Gastroesophageal sphincter (tissue), 4 donors: Measurements from ENCODE around the gene BLOC1S1. TPM values are rescaled to one million over a fixed set of nuclear protein-coding genes. Genes with fewer than 3 reads are reported as not detected.

Source experiments
- ATAC-seq: fragments of 150-250 bp; one replicate; pipeline ENCODE4 v1.9.1; 2016; ENCODE audit warnings: mild to moderate bottlenecking, moderate library complexity
- H3K27ac ChIP-seq, 4 donors: fragments of 200-600 bp; sonication (generic) in 3 of 4; 1 replicate in 3 of 4; 2 replicates in 1 of 4; pipeline ENCODE4 v1.5.1; 2016 to 2019
- H3K27me3 ChIP-seq: fragments of 200-600 bp; sonication (generic); one replicate; pipeline ENCODE4 v1.5.1; 2019
- H3K36me3 ChIP-seq, 2 donors: fragments of 200-600 bp; sonication (generic); one replicate each; pipeline ENCODE4 v1.5.1; 2019; ENCODE audit warnings: control low read depth in 1 of 2
- H3K4me1 ChIP-seq, 3 donors: fragments of 200-600 bp; sonication (generic); 1 replicate in 2 of 3; 2 replicates in 1 of 3; pipeline ENCODE4 v1.5.1; 2016 to 2019; ENCODE audit warnings: control low read depth in 2 of 3
- H3K4me3 ChIP-seq, 2 donors: fragments of 200-600 bp; sonication (generic); one replicate each; pipeline ENCODE4 v1.5.1; 2019; ENCODE audit warnings: mild to moderate bottlenecking in 1 of 2, moderate library complexity in 1 of 2
- H3K9me3 ChIP-seq, 3 donors: fragments of 200-600 bp; sonication (generic); one replicate each; pipeline ENCODE4 v1.5.1; 2017 to 2019; ENCODE audit warnings: control low read depth in 2 of 3
- CTCF ChIP-seq, 4 experiments: fragments of 200-600 bp in 2 of 4; fragments of 450-650 bp in 2 of 4; sonication (generic) in 1 of 4; IDR thresholded peaks; one replicate each; pipeline ENCODE4 v1.5.1; 2017 to 2019; ENCODE audit warnings: antibody characterized with exemption in 4 of 4, mild to moderate bottlenecking in 2 of 4, moderate library complexity in 2 of 4
- EP300 ChIP-seq: sonication (generic); formaldehyde crosslinking; IDR thresholded peaks from one replicate; pipeline ENCODE4 v1.6.1; 2017; ENCODE audit warnings: antibody characterized with exemption, mild to moderate bottlenecking
- POLR2A ChIP-seq, 2 donors: fragments of 450-650 bp; IDR thresholded peaks; one replicate each; pipeline ENCODE4 v1.6.1; 2017; ENCODE audit warnings: antibody characterized with exemption in 2 of 2, mild to moderate bottlenecking in 2 of 2, moderate library complexity in 1 of 2
- POLR2AphosphoS5 ChIP-seq: sonication (generic); formaldehyde crosslinking; IDR thresholded peaks from one replicate; pipeline ENCODE4 v1.6.1; 2017; ENCODE audit warnings: antibody characterized with exemption
- WGBS, 2 donors: methylation state at CpG; one replicate each; pipeline ENCODE4 v1.1.5; 2018; ENCODE audit warnings: low coverage in 1 of 2; 5-methylcytosine and 5-hydroxymethylcytosine counted together
- total RNA-seq, 4 donors: library from RNA; depleted of rRNA; stranded (reverse); fragments of >200 nt; gene quantifications; one replicate each; pipeline ENCODE4 v1.1.0, GENCODE V29; 2016

The BLOC1S1 gene
- total RNA-seq, 4 donors from 2014 or later, result 187 to 214 (median 196) TPM

DNA sequence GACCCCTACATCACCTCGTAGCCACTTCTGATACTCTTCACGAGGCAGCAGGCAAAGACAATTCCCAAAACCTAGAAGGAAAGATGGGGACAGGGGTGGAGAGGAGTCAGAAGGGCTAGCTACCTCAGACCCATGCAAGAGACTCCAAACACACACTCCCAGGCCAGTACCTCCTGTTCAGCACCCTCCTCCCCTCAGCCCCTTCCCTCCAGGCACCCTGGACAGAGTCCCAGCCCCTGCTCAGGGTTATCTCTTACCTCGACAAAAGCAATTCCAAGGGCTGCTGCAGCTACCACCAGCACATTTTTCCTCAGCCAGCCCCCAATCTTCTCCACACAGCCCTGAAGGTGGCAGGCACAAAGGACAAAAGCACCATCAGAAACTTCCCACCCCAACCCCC lies 9.7 kb downstream of the BLOC1S1 start:
- peak overlapping the region in 3 of 4 donors; percentile 73 to 98 (median 96) for H3K27ac ChIP-seq
- TF ChIP-seq CTCF (IDR thresholded peaks at IDR 0.05) (no peak), POLR2AphosphoS5 (no peak), EP300 (no peak), POLR2A (IDR thresholded peaks at IDR 0.05) (no peak)
- no peaks in the 10 kb centered on the region for H3K9me3 ChIP-seq
- WGBS, 2 donors, result 0 to 43% methylated on average over 1 to 3 of the region's 3 CpGs
- peaks cover 6 to 85% (median 53%) of the 10 kb centered on the region in 3 donors for H3K4me1 ChIP-seq
- no peak for ATAC-seq
- no peaks in the 10 kb centered on the region for H3K27me3 ChIP-seq
- H3K36me3 ChIP-seq, result peaks cover 0 to 36% of the 10 kb centered on the region in 2 donors
- no peak overlapping the region for H3K4me3 ChIP-seq

- no peak for ATAC-seq
- 46 to 60% methylated on average over 1 to 2 of the region's 10 CpGs for WGBS, 2 donors
- peaks cover 6 to 85% (median 44%) of the 10 kb centered on the region in 3 donors for H3K4me1 ChIP-seq
Observed at GRCh38 chr12:55726971-55727370, 11.1 kb downstream of the BLOC1S1 start.

GRCh38 chr12:55727643-55728185 lies 11.9 kb downstream of the BLOC1S1 start:
- peaks cover 0 to 36% of the 10 kb centered on the region in 2 donors for H3K36me3 ChIP-seq
- TF ChIP-seq CTCF (IDR thresholded peaks at IDR 0.05), result no peak
- TF ChIP-seq EP300, result no peak
- H3K27me3 ChIP-seq, result no peaks in the 10 kb centered on the region
- no peaks in the 10 kb centered on the region for H3K9me3 ChIP-seq
- peak overlapping the region; percentile 90 to 98 (median 97) for H3K27ac ChIP-seq
- peaks cover 6 to 84% (median 44%) of the 10 kb centered on the region in 3 donors for H3K4me1 ChIP-seq
- H3K4me3 ChIP-seq, result peak overlapping the region; percentile 76 to 78
- WGBS, 2 donors, result 0 to 9% methylated on average over 3 to 4 of the region's 9 CpGs
- ATAC-seq, result no peak

More at GRCh38 chr12:55726971-55727370, 11.1 kb downstream of the BLOC1S1 start:
- no peaks in the 10 kb centered on the region for H3K9me3 ChIP-seq
- H3K4me3 ChIP-seq, result peak overlapping the region; percentile 76 to 78
- no peaks in the 10 kb centered on the region for H3K27me3 ChIP-seq
- peak overlapping the region; percentile 90 to 98 (median 97) for H3K27ac ChIP-seq
- TF ChIP-seq POLR2A (IDR thresholded peaks at IDR 0.05) (no peak), CTCF (IDR thresholded peaks at IDR 0.05) (no peak), POLR2AphosphoS5 (no peak), EP300 (no peak)
- H3K36me3 ChIP-seq, result peaks cover 0 to 36% of the 10 kb centered on the region in 2 donors

- Histone ChIP-seq H3K36me3 (peaks cover 0 to 36% of the 10 kb centered on the region in 2 donors), H3K27ac (peak overlapping the region; percentile 90 to 98 (median 97)), H3K4me3 (peak overlapping the region; percentile 76 to 78), H3K4me1 (peaks cover 6 to 77% (median 42%) of the 10 kb centered on the region in 3 donors), H3K9me3 (no peaks in the 10 kb centered on the region), H3K27me3 (no peaks in the 10 kb centered on the region)
- WGBS, 2 donors, result 0% methylated on average over 3 to 6 of the region's 61 CpGs
- peak in 1 of 4 experiments; percentile 8 for TF ChIP-seq CTCF (IDR thresholded peaks at IDR 0.05)
- TF ChIP-seq POLR2AphosphoS5, result no peak
- ATAC-seq, result peak; percentile 37
Observed at GRCh38 chr12:55728186-55728938, 12.5 kb downstream of the BLOC1S1 start.
